EL (cell line): ENCODE results near the gene TMSB10.
"Not testable (repeated sequence)": the region's sequence is repeated elsewhere in the genome, so short reads cannot be mapped to it uniquely, and the experiment has no call there.

ENCODE experiments used
- DNase-seq: peaks from one replicate; pipeline ENCODE4 v3.0.0-alpha.2; 2016

The TMSB10 gene

GRCh38 chr2:84904717-84905174 is 710 bp upstream of the TMSB10 start:
- DNase-seq = peak; percentile 69

- DNase-seq = no peak
Observed at GRCh38 chr2:84906108-84906899, 848 bp downstream of the TMSB10 start.

- peak; percentile 92 for DNase-seq
Observed at GRCh38 chr2:84906900-84907714, 1.7 kb downstream of the TMSB10 start.

GRCh38 chr2:84908948-84909713 is 3.7 kb downstream of the TMSB10 start:
- no peak for DNase-seq

- DNase-seq = no peak
Observed at GRCh38 chr2:84911135-84911678, 5.8 kb downstream of the TMSB10 start.

- no peak for DNase-seq
Observed at GRCh38 chr2:84912984-84913383, 7.5 kb downstream of the TMSB10 start.

GRCh38 chr2:84914334-84914733 is 8.9 kb downstream of the TMSB10 start:
- no peak for DNase-seq

GRCh38 chr2:84915675-84916074 is 10.2 kb downstream of the TMSB10 start:
- DNase-seq = not testable (repeated sequence)

- not testable (repeated sequence) for DNase-seq
Observed at GRCh38 chr2:84917821-84918220, 12.4 kb downstream of the TMSB10 start.

GRCh38 chr2:84918430-84918829 is 13.0 kb downstream of the TMSB10 start:
- DNase-seq = no peak

GRCh38 chr2:84919885-84920580 is 14.6 kb downstream of the TMSB10 start:
- peak; percentile 96 for DNase-seq

GRCh38 chr2:84923009-84923408 is 17.6 kb downstream of the TMSB10 start:
- DNase-seq = no peak

- peak; percentile 45 for DNase-seq
Observed at GRCh38 chr2:84924173-84925106, 19.0 kb downstream of the TMSB10 start.

- no peak for DNase-seq
Observed at GRCh38 chr2:84925336-84925723, 19.9 kb downstream of the TMSB10 start.

- DNase-seq = peak; percentile 95
Observed at GRCh38 chr2:84925724-84926376, 20.4 kb downstream of the TMSB10 start.

- no peak for DNase-seq
Observed at GRCh38 chr2:84927275-84927627, 21.8 kb downstream of the TMSB10 start.

GRCh38 chr2:84931384-84931821 is 25.9 kb downstream of the TMSB10 start:
- DNase-seq = no peak

- peak; percentile 49 for DNase-seq
Observed at GRCh38 chr2:84938194-84938879, 32.9 kb downstream of the TMSB10 start.

GRCh38 chr2:84939426-84940087 is 34.1 kb downstream of the TMSB10 start:
- no peak for DNase-seq
